Activated T-helper 1 cell treated with Interleukin-2 at 50 U/mL for 16 hours (primary cell): ENCODE data around the gene PAM.
"Not testable (repeated sequence)": the region's sequence is repeated elsewhere in the genome, so short reads cannot be mapped to it uniquely, and the experiment has no call there.

Experiments
- DNase-seq: peaks from one replicate; pipeline ENCODE4 v3.0.0-alpha.2; 2020; ENCODE audit warnings: low read depth

The PAM gene

DNA sequence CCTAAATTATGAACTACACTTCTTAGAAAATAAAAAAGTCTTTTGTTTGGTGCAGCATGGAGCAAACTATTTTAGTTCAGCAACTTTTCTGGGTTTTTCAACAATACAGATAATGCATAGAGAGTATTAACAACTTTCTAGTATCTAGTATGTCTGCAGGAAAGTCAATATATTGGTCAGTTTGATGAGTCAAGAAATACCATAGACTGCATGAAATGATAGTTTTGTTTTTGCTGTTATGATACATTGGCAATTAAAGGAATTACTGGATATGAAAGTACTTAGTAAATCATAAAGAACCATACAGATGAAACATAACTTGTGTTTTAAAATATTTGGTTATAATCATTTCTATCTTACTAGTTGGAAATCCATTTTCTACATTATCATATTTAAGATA, 191.3 kb downstream of the PAM start:
- no peak for DNase-seq

DNA sequence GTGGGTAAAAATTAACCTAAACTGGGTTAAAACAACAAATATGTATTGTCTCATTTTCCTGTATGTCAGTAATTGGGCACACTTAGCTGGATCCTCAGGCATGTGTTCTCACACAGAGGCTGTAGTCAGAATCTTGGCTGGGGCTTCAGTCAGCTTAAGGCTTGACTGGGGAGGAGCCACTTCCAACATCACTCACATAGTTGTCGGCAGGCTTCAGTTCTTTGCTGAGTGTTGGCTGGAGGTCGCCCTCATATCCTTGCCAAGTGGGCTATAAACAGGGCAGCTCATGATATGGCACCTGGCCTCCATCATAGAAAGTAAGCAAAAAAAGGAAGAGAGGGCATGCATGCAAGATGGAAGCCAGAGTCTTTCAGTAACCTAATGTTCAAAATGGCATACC, 191.9 kb downstream of the PAM start:
- DNase-seq = no peak

DNA sequence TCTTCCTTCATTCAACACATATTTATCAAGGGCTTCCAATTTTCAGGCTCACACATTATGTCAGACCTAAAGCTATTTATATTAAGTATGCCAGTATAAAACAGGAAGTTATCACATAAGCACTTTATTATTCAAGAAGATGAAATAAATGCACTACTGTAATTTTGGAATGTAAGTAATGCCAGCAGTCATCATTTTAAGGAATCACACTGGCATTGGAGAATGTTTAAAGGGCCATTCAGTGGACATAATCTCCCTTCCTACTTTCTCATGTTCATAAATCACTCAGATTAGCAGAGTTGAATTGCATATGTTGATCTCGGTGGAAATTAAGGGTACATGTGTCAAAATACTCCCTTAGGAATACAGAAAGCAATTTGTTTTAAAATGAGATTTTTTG, 200.4 kb downstream of the PAM start:
- DNase-seq = no peak

DNA sequence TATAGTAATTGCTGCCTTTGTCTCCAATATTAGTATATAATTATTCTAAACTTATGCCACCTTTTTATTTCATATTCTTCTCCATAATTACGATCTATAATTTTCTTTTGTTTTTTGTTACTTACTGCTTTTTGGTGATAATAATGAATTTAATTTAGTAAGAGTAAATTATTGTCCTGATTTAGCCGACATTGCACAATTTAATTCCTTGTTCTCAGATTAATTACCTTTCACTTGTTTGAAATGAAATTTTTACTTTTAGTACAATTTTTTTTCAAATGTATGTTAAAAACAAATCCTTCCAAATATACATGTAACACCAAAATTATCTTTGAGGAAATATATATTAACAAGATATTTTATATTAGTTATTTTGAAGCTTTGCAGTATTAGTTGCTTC, 201.5 kb downstream of the PAM start:
- no peak for DNase-seq

DNA sequence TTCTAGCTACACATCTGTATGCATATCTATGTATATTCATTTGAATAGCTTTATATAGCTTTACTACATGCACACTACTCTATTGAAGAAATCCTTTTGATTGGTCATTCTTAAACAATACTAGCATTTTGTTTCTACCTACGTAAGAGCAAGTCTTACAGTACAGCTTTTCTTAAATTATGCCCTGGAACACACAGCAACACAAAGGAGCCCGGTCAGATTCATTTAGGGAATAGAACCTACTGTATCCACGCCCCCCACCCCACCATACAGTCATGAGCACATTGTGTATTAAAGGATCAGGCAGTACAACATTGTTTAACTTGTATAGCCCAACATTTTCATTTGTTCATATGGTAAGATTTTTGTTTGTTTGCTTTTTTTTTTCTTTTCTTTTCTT, 202.0 kb downstream of the PAM start:
- no peak for DNase-seq

DNA sequence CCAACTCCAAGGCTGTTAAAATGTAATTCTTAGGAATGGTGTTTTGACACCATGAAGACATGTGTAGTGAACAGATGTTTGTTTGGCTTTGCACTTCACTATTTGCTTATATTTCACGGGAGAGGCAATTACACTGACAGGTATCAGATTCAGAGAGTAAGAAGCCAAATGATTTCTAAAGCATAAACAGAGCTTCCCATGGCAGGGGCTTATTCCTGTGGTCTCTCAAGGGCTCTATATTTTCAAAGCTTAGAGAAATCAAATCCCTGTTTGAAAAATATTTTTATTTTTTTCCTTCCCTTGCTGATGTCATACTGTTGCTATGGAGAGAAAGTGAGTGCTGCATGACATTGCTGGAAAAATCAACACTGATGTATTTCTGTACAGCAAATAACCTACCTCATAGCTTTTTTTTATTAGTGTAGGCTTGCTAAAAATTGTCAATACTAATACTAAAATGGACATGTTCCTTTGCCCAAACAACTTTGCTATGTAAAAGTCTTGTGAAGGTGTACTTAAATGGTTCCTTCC, 203.4 kb downstream of the PAM start:
- DNase-seq = no peak

DNA sequence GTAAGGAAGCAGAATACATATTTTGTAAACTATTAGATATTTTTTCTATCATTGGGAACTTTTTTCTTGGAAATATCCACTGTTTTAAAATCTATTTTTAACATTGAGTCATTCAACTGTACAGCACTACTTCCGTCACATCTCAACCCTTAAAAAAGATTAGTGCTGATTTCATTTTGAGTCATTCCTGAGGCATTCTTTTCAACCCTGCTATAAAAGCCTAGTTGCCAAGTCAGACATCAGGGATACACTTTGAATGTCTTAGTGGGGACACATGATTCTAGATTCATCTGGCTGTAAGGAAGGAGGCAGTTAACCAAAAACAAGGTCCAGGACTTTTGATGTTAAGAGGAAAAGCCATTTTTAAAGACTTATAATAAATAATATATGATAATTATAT, 203.9 kb downstream of the PAM start:
- DNase-seq = no peak

DNA sequence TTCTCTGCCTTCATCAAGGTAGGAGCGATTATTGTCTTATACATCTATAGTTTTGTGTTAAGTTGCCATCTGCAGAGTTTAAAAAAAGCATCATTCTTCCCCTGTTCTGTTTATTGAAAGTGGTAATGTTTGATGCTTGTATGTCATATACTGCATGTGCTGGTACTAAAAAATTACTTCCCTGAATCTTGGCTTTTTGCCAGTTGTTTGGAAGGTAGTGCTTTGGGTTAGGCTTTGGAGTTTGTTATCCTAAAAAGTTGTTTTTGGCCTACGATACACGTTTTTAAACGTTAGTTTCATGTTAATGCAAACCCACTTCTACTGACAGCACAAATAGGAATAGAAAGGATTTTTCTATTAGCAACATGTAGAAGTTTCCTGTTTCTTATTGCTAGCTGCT, 206.6 kb downstream of the PAM start:
- no peak for DNase-seq

DNA sequence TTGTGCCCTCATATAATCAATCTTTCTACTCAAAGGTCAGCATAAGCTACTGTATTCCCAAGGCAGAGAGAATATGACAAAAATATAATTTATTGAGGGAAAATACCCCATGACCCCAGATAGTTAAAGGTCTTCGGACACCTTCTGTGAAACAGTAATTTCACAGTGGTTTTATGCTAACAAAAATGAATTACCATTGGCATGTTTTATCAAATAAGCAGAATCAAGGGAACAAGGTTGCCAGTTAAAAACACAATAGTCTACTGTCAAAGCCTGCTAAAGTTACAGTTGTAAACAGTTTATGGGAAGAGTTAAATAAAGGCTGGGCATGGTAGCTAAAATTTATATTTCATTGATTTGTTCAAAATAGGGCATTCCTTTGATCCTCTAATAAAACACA, 210.5 kb downstream of the PAM start:
- DNase-seq = no peak

DNA sequence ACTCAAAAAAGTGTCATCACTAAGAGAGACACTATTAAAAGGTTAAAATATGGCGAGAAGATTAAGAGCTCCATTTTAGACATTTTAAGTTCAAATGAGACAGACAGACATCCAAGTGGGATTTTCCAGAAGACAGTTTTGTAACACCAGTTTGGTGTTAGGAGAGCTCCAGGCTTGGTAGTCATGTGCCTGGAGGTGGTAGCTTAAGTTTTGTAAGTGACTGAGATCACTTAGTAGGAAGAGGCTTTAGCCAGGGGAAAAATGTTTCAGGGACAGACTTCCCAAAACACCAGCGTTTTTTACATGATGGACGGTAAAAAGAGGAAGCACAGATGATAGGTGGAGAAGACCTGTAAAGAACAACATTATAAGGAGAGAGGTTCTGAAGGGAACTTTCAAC, 214.5 kb downstream of the PAM start:
- DNase-seq = no peak

DNA sequence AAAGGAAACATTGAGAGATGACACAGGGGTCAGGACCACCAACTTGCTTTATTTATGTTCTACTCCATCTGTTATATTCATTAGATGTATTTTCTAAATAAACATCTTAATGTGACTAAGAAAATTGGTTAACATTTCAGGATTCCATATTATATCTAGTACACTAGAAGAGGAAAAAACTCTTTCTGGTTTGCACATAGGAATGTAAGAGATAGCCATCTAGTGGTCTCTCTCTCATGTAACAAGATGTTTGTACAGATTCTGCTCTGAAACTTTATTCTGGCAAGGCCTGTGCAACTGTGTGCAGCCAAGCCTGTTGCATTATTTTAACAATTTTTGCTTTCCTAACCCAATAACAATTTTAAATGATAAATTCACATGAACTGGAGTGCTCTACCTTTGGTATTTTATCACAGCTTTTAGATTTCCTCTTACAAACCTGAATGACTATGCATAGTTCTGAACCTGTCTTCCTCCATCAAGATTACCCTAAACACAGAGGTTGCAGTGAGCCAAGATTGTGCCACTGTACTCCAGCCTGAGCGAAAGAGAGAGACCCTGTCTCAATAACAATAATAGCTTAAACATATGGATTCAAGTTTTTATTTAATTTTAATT, 216.7 kb downstream of the PAM start:
- no peak for DNase-seq

DNA sequence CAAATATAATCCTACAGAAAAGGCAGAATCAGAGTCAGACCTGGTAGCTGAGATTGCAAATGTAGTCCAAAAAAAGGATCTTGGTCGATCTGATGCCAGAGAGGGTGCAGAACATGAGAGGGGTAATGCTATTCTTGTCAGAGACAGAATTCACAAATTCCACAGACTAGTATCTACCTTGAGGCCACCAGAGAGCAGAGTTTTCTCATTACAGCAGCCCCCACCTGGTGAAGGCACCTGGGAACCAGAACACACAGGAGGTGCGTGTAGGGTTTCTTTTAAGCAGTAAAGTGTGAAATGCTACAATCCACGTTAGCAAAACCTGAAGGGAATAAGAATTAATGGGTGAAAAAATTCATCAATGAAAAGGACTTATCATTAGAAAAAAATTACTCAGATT, 219.1 kb downstream of the PAM start:
- DNase-seq = no peak

DNA sequence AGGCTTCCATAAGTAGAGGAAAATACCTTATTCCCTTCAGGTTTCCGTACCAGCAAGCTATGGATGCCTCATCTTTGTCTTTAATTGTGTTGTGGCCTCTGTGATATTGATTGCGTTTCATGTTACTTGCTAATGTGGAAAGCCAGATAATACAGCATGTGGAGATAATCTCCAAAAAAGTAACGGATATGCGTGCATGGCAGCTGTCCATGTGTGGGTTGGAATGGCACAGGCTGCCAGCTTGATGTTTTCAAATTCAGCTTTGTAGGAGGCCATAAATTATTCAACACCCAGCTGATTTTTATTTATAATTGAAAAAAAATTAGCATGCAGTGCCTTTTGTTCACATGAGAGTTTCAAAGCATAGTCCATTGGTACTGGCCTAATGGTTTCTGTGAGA, 219.9 kb downstream of the PAM start:
- DNase-seq = no peak

DNA sequence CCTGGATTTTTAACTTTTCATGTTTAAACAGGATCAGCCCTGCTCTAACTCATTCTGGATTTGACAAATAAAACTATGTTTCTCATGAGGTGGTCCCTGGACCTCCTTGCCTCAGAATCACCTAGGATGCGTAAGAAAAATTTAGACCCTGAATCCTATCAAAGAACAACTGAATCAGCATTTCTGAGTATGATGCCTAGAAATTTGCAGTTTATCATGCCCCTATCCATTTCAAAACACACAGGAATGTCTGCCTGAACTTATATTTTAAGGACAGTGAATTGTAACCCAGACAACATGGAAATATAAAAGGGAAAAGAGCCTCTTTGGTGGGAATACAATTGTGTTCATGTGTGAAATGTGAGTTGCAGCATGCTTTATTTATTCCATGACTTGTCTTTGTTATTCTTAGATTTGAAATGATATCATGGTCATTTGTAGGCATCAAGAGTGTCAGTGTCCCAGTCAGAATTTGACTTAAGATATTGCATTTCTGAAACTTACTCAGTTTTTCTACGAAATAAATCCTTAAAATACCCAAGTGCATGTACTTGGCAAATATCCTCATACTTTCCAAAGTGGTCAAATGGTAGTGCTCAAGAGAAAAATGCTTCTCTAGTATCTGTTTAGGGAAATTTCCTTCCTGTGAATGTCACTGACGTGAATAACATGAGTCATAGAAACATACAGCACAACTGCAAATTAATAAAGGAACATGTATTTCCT, 220.5 kb downstream of the PAM start:
- no peak for DNase-seq

DNA sequence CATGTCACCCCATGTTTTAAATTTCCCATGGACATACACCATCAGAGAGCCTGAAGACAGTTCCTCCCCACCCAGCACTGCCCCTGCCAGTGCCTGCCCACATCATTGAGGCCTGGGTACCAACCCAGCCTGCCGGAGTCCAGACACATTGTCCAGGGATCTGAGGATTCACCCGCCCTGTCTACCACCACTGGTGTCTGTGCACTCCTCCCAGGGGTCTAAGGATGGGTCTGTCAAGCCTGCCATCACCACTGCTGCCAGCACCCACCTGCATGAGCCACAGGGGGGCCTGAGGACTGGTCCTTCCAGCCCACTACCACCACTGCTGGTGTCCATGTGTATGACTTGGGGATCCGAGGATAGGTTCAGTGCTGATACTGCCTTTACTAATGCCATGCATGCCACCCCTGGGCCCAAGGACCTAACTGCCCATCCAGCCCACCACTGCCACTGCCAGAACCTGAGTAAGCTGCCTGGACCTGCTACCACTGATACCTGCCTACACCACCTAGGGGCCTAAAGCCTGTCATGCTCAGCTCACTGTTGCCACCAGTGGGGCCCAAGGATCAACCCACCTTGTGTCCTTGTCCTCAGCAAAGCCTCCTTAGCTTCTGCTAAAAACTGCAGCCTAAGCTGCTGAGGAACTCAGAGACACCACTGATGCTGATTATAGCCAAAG, 227.0 kb downstream of the PAM start:
- DNase-seq = no peak

DNA sequence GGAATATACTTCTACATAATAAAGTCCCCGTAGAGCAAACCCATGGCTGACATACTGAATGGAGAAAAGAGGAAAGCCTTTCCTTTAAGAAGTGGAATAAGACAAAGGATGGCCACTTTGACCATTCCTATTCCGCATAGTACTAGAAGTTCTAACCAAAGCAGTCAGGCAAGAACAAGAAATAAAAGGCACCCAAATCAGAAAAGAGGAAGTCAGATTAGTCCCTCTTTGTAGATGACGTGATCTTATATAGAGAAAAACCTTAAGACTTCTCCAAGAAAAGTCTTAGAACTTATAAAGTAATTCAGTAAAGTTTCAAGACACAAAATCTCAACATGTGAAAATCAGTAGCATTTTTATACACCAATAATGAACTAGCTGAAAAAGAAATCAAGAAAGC, 231.0 kb downstream of the PAM start:
- DNase-seq = no peak

DNA sequence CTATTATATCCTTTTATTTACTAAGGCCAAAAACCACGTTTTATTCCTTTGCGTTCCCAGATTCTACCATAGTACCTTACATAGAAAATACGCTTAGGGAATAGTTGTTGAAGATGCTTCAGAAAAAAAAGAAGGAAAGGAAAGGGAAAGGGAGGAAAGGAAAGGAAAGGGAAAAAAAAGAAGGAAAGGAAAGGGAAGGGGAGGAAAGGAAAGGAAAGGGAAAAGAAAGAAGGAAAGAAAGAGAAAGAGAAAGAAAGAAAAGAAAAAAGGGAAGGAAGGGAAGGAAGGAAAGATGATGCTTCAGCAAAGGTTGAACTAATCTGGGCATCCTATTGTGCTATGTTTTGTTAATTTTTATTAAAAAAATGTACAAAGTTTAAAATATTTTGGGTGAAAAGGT, 233.4 kb downstream of the PAM start:
- no peak for DNase-seq

DNA sequence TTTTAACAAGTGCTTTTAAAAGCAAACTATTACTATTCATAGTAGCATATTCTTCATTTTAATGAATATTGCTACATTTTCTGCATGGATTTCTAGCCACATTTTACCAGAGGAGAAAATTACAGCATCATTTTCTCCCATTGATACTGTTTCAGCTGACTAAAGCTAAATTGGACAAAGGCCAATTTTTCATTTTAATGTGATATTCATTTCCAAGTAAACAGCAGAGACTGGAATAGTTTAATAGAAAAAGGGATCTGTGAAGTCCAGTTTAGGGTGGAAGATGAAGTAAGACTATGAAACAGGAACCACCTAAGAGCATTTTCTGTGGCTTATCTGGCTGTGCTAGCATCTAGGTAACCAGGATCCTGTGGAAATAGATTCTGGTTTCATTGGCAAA, 236.7 kb downstream of the PAM start:
- no peak for DNase-seq

DNA sequence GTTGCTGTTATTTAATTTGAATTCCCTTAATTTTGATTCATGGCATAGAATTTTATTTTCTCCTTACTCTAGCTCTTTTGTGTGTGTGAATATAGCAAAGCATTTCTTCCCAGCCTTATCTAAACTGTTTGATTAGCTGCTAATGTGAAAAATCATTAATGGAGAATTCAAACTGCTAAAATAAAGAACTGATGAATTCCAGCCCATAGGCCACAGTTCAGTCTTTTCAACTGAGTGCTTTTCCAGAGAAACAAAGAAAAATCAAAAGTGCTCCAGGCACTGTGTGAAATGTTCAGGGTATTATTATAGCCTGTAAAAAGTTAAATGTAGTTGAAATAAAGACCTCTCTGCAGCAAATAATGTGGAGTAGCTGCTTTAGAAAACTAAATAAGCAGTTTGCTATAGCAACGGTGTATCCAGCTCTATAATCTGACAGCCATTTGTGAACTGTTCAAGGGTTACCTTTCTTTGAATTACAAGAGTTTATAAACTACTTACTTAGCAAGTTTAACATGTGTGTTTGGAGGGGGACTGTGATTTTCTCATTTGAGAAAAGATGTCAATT, 241.0 kb downstream of the PAM start:
- no peak for DNase-seq

DNA sequence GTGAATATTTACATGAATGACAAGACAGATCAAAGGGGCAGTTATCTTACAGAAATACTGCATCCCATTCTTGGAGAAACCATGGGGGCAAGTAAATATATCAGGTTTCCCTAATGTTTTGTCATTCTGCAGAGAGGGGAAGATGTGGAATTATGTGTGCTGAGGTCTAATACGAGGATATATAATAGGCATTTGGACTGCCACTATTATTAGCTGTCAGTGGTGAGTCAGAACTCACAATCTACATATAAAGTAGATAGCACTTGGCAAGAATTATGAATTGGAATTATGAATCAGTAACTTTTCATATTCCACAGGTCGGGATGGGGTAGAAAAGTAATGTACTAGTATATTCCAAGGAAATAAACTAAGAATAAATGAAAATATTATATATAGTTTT, 243.1 kb downstream of the PAM start:
- DNase-seq = no peak

DNA sequence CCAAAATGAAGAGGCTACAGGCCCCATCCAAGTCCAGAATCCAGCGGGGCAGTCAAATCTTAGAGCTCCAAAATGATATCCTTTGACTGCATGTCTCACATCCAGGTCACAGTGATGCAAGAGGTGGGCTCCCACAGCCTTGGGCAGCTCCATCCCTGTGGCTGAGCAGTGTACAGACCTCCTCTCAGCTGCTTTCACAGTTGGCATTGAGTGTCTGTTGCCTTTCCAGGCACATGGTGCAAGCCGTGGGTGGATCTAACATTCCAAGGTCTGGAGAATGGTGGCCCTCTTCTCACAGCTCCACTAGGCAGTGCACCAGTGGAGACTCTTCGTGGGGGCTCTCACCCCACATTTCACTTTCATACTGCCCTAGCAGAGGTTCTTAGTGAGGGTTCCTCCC, 244.1 kb downstream of the PAM start:
- DNase-seq = no peak

DNA sequence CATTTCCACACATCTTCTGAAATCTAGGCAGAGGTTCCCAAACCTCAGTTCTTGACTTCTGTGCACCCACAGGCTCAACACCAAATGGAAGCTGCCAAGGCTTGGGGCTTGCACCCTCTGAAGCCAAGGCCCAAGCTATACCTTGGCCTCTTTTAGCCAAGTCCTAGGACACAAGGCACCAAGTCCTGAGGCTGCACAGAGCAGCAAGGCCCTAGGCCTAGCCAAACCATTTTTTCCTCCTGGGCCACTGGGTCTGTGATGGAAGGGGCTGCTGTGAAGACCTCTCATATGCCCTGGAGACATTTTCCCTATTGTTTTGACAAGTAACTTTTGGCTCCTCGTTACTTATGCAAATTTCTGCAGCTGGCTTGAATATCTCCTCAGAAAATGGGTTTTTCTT, 244.5 kb downstream of the PAM start:
- DNase-seq = not testable (repeated sequence)

DNA sequence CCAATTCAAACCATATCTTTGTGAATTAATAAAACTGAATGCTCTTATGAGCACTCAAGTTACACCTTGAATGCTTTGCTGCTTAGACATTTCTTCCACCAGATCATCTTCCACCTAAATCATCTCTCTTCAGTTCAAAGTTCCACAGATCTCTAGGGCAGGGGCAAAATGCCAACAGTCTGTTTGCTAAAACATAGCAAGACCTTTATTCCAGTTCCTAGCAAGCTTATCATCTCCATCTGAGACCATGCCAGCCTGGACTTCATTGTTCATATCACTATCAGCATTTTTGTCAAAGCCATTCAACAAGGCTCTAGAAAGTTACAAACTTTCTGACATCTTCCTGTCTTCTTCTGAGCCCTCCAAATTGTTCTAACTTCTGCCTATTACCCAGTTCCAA, 245.0 kb downstream of the PAM start:
- no peak for DNase-seq
